Stomach (tissue), 9 donors: ENCODE measurements around the gene ATP10B. TPM values are rescaled to one million over a fixed set of nuclear protein-coding genes. Genes with fewer than 3 reads are reported as not detected.
A peak's percentile ranks its signal among the peaks of the same experiment; 100 is the strongest.

ENCODE experiments used
- DNase-seq, 2 donors: peaks; one replicate each; pipeline versions ENCODE4 v3.0.0 to v3.0.0-alpha.2; 2013 to 2019
- H3K27ac ChIP-seq, 5 donors: fragments of 200-600 bp in 4 of 5; sonication (generic) in 4 of 5; one replicate each; pipeline ENCODE4 v1.5.1; 2013 to 2019; ENCODE audit warnings: mild to moderate bottlenecking in 1 of 5, moderate library complexity in 1 of 5
- H3K27me3 ChIP-seq, 3 donors: fragments of 200-600 bp; sonication (generic); one replicate each; pipeline ENCODE4 v1.5.1; 2017 to 2019; ENCODE audit warnings: mixed run types in 1 of 3
- H3K36me3 ChIP-seq, 4 donors: fragments of 200-600 bp; sonication (generic); 1 replicate in 3 of 4; 2 replicates in 1 of 4; pipeline ENCODE4 v1.5.1; 2016 to 2019
- H3K4me1 ChIP-seq, 4 donors: fragments of 200-600 bp; sonication (generic); one replicate each; pipeline ENCODE4 v1.5.1; 2016 to 2019
- H3K4me3 ChIP-seq, 4 donors: fragments of 200-600 bp; sonication (generic) in 3 of 4; one replicate each; pipeline ENCODE4 v1.5.1; 2016 to 2019; ENCODE audit warnings: mild to moderate bottlenecking in 1 of 4
- H3K9me3 ChIP-seq, 4 donors: fragments of 200-600 bp; sonication (generic); one replicate each; pipeline ENCODE4 v1.5.1; 2016 to 2019
- EP300 ChIP-seq: sonication (generic); formaldehyde crosslinking; IDR thresholded peaks from one replicate; pipeline ENCODE4 v1.6.1; 2017; ENCODE audit warnings: antibody characterized with exemption
- POLR2A ChIP-seq, 4 donors: fragments of 450-650 bp; IDR thresholded peaks; one replicate each; pipeline ENCODE4 v1.6.1; 2016; ENCODE audit warnings: antibody characterized with exemption in 4 of 4, control low read depth in 2 of 4, mild to moderate bottlenecking in 1 of 4, moderate library complexity in 1 of 4
- POLR2AphosphoS5 ChIP-seq, 3 donors: sonication (generic); formaldehyde crosslinking; IDR thresholded peaks; one replicate each; pipeline ENCODE4 v1.6.1; 2016; ENCODE audit warnings: antibody characterized with exemption in 3 of 3
- WGBS, 5 donors: extraction: QIAGEN DNeasy Blood & Tissue Kit in 3 of 5; methylation state at CpG; one replicate each; pipeline versions ENCODE4 v1.1.5 to v1.1.7; 2013 to 2018; 5-methylcytosine and 5-hydroxymethylcytosine counted together
- intact Hi-C: fragments of 100-400 bp; cut with DNase I; formaldehyde crosslinking; loops from one replicate; pipeline ENCODE4 v1.15.1; 2023; ENCODE audit warnings: low total_unique reads
- polyA plus RNA-seq, 3 donors: library from polyadenylated mRNA; stranded (reverse); fragments of 200-250 nt; gene quantifications; one replicate each; pipeline ENCODE4 v1.2.3, GENCODE V29; 2013
- total RNA-seq, 5 donors: library from RNA; depleted of rRNA; stranded (reverse); fragments of >200 nt; gene quantifications; one replicate each; pipeline versions ENCODE4 v1.1.0 to v1.2.3, GENCODE V29; 2014 to 2016
- TF ChIP-seq, protein P1 (sequence below), 7 experiments: fragments of 450-650 bp in 4 of 7; fragments of 200-600 bp in 3 of 7; sonication (generic) in 3 of 7; IDR thresholded peaks; one replicate each; pipeline ENCODE4 v1.5.1; 2016 to 2019; ENCODE audit warnings: antibody characterized with exemption in 7 of 7, control low read depth in 2 of 7, mild to moderate bottlenecking in 1 of 7
- donor health status: healthy with polysubstance abuse.
- donor health status: Bipolar disorder and iron deficiency.
- donor health status: healthy.

The ATP10B gene
- total and polyA plus RNA-seq, 8 donors = 0.25 to 115 (median 4.4) TPM

DNA sequence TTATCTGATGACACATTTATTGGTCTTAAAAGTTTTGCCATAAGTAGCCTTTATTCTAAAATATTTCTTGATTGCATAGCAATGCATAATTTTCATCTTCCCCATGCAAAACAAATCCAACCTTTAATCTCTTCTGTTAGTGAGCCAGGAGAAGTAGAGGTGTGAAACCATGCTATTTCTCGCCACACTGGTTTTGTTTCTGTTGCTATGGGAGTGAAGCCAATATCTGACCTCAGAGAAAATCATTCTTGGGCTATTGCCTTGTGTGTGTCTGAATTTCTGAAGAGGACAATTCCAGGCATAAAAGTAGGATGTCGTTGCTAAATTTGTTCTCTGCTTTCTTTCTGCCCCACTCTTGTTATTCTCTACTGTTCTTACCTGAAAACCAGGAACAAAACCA, 246.7 kb downstream of the ATP10B start:
- H3K27me3 ChIP-seq = no peaks in the 10 kb centered on the region

DNA sequence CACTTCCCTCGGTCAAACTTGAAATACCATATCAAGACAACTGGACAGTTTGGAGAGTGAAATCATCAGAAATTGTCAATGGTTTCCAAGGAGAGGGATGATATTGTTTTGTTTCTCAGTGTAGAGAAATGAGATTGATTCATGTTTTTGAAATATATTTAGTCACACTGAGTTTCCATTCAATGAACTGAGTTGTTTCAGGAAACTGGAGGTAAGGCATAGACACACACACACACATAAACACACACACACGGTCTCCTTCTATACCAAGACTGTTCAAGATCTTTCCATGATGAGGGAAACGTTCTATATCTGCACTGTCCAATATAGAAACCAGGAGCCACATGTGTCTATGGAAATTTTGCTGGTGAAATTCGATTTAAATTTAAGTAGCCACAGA, 247.5 kb downstream of the ATP10B start:
- WGBS, 5 donors = 70 to 78% (median 77%) methylated on average over 4 of the region's 4 CpGs
- Histone ChIP-seq H3K27ac (no peak overlapping the region), H3K9me3 (no peaks in the 10 kb centered on the region), H3K4me1 (no peaks in the 10 kb centered on the region), H3K36me3 (peaks cover 0 to 4% (median 2%) of the 10 kb centered on the region in 4 donors), H3K27me3 (no peaks in the 10 kb centered on the region), H3K4me3 (no peak overlapping the region)
- TF ChIP-seq, protein P1, sequence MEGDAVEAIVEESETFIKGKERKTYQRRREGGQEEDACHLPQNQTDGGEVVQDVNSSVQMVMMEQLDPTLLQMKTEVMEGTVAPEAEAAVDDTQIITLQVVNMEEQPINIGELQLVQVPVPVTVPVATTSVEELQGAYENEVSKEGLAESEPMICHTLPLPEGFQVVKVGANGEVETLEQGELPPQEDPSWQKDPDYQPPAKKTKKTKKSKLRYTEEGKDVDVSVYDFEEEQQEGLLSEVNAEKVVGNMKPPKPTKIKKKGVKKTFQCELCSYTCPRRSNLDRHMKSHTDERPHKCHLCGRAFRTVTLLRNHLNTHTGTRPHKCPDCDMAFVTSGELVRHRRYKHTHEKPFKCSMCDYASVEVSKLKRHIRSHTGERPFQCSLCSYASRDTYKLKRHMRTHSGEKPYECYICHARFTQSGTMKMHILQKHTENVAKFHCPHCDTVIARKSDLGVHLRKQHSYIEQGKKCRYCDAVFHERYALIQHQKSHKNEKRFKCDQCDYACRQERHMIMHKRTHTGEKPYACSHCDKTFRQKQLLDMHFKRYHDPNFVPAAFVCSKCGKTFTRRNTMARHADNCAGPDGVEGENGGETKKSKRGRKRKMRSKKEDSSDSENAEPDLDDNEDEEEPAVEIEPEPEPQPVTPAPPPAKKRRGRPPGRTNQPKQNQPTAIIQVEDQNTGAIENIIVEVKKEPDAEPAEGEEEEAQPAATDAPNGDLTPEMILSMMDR (IDR thresholded peaks at IDR 0.05) = no peak
- TF ChIP-seq POLR2A (IDR thresholded peaks at IDR 0.05) (no peak), EP300 (no peak), POLR2AphosphoS5 (IDR thresholded peaks at IDR 0.05) (no peak)
- DNase-seq = no peak
- intact Hi-C loops = no loop called here

More for the DNA sequence above, 246.7 kb downstream of the ATP10B start:
- no peak overlapping the region for H3K4me3 ChIP-seq
- peaks cover 0 to 5% (median 2%) of the 10 kb centered on the region in 4 donors for H3K9me3 ChIP-seq
- WGBS, 5 donors = 50 to 61% (median 52%) methylated on average over 2 of the region's 2 CpGs
- peaks cover 0 to 4% (median 2%) of the 10 kb centered on the region in 4 donors for H3K36me3 ChIP-seq
- H3K27ac ChIP-seq = no peak overlapping the region
- no peak for DNase-seq
- intact Hi-C loops = no loop called here
- TF ChIP-seq POLR2AphosphoS5 (IDR thresholded peaks at IDR 0.05) = no peak
- TF ChIP-seq POLR2A (IDR thresholded peaks at IDR 0.05) = no peak
- TF ChIP-seq, protein P1 (IDR thresholded peaks at IDR 0.05) = no peak
- no peak for TF ChIP-seq EP300
- no peaks in the 10 kb centered on the region for H3K4me1 ChIP-seq

DNA sequence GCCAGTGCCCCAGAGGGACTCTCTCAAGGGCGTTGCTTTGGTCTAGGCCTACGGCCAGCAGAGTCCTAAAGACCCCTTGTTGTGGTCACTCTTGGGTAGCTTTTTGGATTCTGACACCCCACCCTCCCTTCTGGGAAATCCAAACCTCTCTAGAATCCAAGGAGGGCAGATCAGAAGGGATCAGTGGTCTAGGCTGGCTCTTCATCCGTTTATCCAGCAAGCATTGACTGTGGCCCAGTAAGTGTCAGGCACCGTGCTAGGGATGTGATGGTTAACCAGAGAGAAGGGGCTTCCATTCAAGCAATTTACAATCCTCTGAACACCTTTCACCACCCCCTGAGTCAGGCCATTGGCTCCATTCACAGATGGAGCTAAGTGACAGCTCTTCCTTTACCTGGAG, 249.3 kb downstream of the ATP10B start:
- 86 to 95% (median 92%) methylated on average over 4 of the region's 4 CpGs for WGBS, 5 donors
- intact Hi-C loops = no loop called here

DNA sequence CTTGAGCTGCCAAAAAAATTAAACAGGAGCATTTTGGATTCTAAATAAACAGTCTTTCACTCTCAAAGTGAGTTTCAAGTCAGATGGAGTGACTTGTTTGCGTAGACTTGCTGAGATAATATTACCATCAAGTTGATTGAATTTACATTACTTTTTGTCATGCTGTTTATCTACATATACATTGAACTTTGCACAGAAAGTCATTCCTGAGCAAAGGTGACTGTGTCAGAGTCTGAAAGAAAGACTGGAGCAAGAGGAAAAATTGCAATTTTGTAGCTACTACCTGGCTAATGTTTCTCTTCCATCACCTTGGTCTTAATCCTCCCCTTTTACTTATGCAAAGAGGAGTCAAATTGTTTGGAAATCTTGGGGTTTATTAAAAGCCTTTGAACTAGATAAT, 251.0 kb downstream of the ATP10B start:
- no peak overlapping the region for H3K4me3 ChIP-seq
- DNase-seq = peak in 1 of 2 donors; percentile 25
- H3K27ac ChIP-seq = no peak overlapping the region
- no peaks in the 10 kb centered on the region for H3K27me3 ChIP-seq
- intact Hi-C loops = no loop called here
- H3K4me1 ChIP-seq = no peaks in the 10 kb centered on the region
- H3K9me3 ChIP-seq = no peaks in the 10 kb centered on the region
- TF ChIP-seq POLR2AphosphoS5 (IDR thresholded peaks at IDR 0.05) = no peak
- TF ChIP-seq, protein P1 (IDR thresholded peaks at IDR 0.05) = no peak
- no peak for TF ChIP-seq EP300
- no peak for TF ChIP-seq POLR2A (IDR thresholded peaks at IDR 0.05)
- WGBS, 5 donors = 32 to 66% (median 57%) methylated on average over 1 of the region's 1 CpG
- peaks cover 0 to 4% (median 2%) of the 10 kb centered on the region in 4 donors for H3K36me3 ChIP-seq

More for the DNA sequence above, 249.3 kb downstream of the ATP10B start:
- H3K4me1 ChIP-seq = no peaks in the 10 kb centered on the region
- H3K27ac ChIP-seq = no peak overlapping the region
- no peaks in the 10 kb centered on the region for H3K27me3 ChIP-seq
- TF ChIP-seq, protein P1 (IDR thresholded peaks at IDR 0.05) = no peak
- TF ChIP-seq EP300 (no peak), POLR2A (IDR thresholded peaks at IDR 0.05) (no peak), POLR2AphosphoS5 (IDR thresholded peaks at IDR 0.05) (no peak)
- peaks cover 0 to 4% (median 2%) of the 10 kb centered on the region in 4 donors for H3K36me3 ChIP-seq
- DNase-seq = no peak
- no peak overlapping the region for H3K4me3 ChIP-seq
- H3K9me3 ChIP-seq = no peaks in the 10 kb centered on the region
